ENCODE data around the gene PRKCH.

The PRKCH gene

GRCh38 chr14:61368781-61369453 lies 47.5 kb downstream of the PRKCH start:
- DNase-seq, result no peak

- no peak for DNase-seq
These were observed 48.1 kb downstream of the PRKCH start for GRCh38 chr14:61369454-61369810.

DNA sequence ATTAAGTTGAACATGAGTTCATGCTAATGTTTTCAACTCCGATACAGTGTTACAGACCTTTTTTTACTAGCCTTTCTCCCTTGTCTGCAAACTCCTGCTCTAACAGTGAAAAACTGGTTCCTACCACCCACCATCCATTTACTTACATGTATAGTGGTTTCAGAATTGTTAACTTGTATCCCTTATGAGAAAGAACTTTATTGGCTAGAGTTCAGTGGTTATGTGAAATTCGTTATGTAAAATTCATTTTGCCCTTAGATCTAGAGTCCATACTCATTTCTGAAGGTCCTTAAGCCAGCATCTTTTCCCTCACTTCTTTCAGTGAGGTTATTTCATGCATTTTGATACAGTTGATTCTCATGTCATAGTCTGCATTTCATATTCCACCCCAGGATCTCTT lies 51.0 kb downstream of the PRKCH start:
- DNase-seq, result no peak

GRCh38 chr14:61372842-61373555 lies 51.6 kb downstream of the PRKCH start:
- DNase-seq, result no peak

GRCh38 chr14:61374284-61374683 lies 52.9 kb downstream of the PRKCH start:
- no peak for DNase-seq

- DNase-seq, result no peak
These were observed 53.8 kb downstream of the PRKCH start for GRCh38 chr14:61375218-61375617.

DNA sequence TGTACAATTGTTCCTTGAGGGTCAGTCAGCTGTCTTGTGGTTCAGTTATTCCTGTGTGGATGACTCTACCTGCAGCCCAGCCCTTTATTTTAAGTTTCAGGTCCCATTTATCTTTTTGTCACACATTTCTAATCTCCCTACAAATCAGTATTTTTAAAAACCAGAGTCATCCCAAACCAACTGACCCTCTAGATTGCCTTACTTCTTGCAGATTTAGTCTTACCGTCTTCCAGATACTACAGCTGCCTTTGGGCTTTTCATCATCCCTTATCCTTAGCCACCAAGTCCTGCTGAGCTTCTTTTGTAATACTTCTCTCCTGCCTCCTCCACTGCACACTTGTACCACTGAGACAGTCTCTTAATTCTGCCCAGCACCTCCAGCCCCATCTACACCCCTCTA lies 54.9 kb downstream of the PRKCH start:
- DNase-seq, result no peak

GRCh38 chr14:61377749-61378148 lies 56.4 kb downstream of the PRKCH start:
- no peak for DNase-seq

DNA sequence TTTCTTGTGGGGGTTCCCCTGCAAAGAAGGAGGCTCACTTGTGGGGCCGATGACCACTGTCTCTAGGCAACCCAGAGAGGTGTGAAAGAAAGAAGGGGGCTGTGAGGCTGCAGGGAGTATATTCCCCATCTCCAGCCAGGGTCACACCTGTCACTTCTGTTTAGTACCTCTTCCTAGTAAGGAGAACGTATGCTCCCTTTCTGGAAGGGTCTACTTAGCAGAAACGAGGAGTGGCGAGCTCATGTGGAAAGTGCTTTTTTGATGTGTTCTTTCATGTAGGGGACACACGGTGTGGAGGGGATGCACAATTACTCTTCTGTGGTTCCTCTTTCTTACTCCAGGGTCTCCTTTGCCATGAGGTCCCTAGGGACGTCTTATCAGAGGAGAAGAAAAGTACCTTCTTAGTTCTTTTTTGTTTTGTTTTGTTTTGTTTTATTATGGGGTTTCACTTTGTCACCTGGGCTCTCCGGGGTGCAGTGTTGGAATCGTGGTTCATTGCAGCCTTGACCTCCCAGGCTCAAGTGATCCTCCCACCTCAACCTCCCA lies 58.3 kb downstream of the PRKCH start:
- DNase-seq, result no peak

- no peak for DNase-seq
These were observed 59.6 kb downstream of the PRKCH start for GRCh38 chr14:61380984-61381383.

DNA sequence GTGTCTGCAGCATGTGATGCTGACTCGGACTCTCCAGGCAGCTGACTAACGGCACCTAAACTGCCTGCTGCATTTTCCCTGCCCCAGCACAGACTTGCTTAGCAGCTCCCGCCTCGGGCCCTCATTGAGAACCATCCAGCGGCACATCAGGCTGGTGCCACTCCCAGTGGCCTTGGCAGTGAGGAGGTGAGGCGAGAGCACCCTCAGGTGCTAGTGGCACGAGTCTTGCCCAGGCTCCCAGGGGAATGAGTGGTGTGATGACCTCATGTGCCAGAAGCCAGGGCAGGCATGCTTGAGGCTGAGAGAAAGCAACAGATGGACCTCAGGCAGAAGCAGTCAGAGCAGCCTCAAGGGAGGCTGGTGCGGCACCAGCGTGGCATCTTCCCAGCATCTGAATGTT lies 60.2 kb downstream of the PRKCH start:
- no peak for DNase-seq

- DNase-seq, result no peak
These were observed 61.5 kb downstream of the PRKCH start for GRCh38 chr14:61382842-61383241.

GRCh38 chr14:61385002-61385685 lies 63.8 kb downstream of the PRKCH start:
- DNase-seq, result no peak

DNA sequence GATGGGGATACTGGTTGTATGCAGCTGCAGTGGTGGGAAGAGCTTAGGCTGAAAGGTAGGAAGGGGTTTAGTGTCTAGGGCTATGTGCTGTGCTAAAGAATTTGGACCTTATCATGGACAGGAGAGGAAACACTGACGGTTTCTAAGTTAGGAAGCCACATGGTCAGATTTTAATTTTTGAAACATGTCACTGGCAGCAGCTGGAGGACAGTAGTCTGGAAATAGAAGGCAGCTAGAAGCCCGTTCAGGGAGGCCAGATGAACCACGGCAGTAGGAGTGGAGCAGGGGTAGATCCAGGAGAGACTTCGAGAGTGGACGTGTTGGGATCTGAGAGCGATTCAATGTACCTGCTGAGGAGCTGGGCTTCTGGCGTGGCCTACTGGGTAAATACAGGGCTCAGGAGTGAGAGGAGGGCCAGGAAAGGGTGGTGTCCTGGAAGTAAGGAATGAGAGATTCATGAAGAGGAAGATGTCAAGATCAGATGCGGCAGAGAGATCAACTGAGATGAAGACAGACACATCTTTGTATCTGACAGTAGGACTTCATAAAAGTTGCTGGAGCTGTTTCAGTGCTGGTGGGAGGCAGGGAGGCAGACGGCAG lies 64.9 kb downstream of the PRKCH start:
- DNase-seq, result no peak

GRCh38 chr14:61387076-61387475 lies 65.7 kb downstream of the PRKCH start:
- no peak for DNase-seq

DNA sequence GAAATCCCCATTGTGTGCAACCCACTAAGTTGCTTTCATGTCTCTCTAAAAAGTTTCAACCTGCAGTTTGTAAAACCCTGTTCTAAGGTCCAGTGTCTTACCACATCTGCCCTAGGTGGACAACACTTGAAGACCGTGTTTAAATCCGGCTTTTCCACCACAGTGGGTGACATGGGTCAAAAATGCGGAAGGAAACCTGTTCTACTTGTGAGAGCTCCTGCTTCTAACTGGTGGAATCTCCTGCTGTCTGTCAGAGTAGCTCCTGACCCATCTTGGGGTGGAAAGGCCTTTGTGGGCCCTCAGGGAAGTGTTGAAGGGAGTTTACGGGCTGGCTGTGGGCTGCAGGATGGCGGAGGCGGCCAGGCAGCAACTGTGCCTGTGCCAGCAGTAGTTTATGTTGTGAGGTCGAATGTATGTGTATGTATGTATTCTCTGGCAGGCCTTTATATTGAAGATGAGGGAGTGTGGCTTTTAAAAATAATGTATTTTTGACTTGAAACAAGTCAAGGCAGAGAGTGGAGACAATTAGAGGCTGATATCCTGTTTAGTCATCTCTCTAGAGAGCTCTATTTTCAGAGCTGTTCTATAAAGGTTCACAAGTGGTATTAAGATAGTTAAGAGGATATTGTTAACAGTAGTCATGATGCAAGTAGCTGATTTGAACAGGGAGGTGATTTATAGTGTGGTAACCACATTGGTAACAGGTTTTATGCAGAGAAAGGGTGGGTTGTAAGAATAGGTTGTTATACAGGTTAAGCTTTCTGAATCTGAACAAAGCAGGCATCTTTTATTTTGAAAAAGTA lies 67.0 kb downstream of the PRKCH start:
- no peak for DNase-seq

DNA sequence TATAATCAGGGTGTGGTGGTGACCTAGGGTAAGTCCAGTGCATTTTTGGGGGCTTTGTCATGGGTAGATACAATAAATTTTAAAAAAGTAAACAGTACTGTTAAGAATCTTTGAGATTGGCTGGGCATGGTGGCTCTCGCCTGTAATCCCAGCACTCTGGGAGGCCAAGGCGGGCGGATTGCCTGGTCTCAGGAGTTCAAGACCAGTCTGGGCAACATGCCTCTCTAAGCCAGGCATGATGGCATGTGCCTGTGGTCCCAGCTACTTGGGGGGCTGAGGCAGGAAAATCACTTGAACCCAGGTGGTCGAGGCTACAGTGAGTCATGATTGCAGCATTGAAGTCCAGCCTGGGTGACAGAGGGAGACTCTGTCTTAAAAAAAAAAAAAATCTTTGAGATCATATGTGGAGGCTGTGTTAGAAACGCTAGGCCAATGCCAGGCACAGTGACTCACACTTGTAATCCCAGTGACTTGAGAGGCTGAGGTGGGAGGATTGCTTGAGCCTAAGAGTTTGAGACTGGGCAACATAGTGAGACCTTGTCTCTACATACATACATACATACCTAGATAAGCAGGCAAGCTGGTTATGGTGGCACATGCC lies 67.7 kb downstream of the PRKCH start:
- DNase-seq, result no peak

DNA sequence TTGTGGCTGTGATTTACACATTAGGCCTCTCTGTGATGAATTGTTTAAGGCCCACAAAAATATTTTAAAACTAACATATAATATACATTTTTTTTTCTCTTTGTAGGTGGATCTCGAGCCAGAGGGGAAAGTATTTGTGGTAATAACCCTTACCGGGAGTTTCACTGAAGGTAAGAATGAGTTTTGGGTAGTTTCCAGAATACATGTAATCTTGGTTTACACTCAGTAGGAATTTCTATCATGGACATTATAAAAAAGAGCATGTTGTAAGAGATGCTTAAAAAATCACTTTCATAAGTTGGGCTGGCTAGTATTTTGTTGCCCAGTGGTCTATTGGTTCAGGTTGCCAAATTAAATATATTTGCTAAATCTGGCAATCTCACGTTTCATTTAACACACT lies 69.7 kb downstream of the PRKCH start:
- no peak for DNase-seq

- no peak for DNase-seq
These were observed 70.9 kb downstream of the PRKCH start for GRCh38 chr14:61392297-61392696.

DNA sequence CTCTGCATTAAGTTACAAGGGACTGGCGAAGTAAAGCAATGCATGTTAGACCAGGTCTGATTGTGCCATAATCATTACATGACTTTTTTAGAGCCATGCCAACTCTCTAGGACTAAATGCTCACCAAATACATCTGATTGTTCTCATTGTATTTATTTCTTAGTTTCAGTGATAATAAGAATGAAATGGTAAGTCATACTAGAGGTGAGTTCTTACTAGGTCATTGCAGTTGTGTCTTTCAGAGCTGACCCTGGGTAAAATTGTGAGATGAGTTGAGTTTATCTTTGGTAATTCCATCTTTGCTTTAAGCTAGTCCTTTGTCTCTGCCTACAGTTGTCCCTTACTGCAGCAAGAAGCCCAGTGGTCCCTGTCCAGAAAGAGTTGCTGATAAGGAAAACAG lies 73.2 kb downstream of the PRKCH start:
- DNase-seq, result no peak

DNA sequence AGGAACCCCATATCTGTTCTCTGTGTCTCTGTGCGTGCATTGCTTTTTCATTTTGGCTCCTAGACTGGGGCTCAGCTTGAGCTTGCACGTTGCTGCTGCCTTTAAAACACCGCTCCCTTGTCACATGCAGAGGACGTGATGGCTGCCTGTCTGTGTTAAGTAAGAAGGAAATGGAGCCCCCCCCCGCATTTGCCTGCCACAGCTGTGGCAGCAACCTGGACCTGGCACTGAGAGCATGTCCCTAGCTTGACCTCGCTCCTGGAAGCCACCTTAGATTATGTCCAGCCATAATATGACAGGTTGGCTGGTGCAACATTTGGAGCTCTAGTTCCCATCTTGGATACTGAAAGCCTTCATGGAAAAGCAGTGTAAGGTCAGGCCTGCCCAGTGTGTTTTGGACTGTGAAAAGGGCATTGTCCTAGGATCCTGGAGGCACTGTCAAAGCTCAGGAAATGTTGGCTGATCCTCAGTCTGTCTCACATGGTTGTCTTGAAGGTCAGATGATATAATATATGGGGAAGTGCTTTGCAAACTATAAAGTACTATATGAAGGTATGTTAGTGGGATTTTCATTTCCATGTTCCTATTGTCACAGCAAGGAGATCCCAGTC lies 73.8 kb downstream of the PRKCH start:
- no peak for DNase-seq

DNA sequence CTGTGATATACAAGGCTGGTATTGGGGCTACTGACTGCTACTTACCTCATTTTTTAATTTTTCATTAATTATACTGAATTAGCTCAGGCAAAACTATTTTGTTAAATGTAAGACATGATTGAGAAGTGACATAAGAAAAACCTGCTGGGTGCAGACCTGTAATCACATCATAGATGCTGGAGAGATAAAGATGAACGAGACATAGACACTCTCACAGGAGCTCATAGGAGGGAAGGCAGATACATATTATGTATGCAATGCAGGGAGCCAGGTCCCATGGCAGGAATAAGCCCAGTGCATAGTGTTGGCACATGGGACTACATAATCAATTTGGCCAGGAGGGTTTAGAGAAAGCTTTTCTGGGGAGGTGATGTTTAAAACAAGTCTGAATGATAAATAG lies 74.9 kb downstream of the PRKCH start:
- no peak for DNase-seq
